BLaER1 (cell line): ENCODE data around the gene REEP1.
"Not testable (repeated sequence)": the region's sequence is repeated elsewhere in the genome, so short reads cannot be mapped to it uniquely, and the experiment has no call there.

Experiments used
- H3K27ac ChIP-seq: shearing (Covaris generic); formaldehyde crosslinking; 2 replicates; pipeline ENCODE4 v1.8.1; 2022
- H3K27me3 ChIP-seq: shearing (Covaris generic); formaldehyde crosslinking; 2 replicates; pipeline ENCODE4 v1.8.1; 2022
- H3K36me3 ChIP-seq: shearing (Covaris generic); formaldehyde crosslinking; 2 replicates; pipeline ENCODE4 v1.8.1; 2022
- H3K4me1 ChIP-seq: shearing (Covaris generic); formaldehyde crosslinking; 2 replicates; pipeline ENCODE4 v1.8.1; 2022
- H3K4me2 ChIP-seq: shearing (Covaris generic); formaldehyde crosslinking; 2 replicates; pipeline ENCODE4 v1.8.1; 2022
- H3K4me3 ChIP-seq: shearing (Covaris generic); formaldehyde crosslinking; 2 replicates; pipeline ENCODE4 v1.8.1; 2022
- H3K9ac ChIP-seq: shearing (Covaris generic); formaldehyde crosslinking; 2 replicates; pipeline ENCODE4 v1.8.1; 2022
- H3K9me3 ChIP-seq: shearing (Covaris generic); formaldehyde crosslinking; 2 replicates; pipeline ENCODE4 v1.8.1; 2022
- H4K20me1 ChIP-seq: shearing (Covaris generic); formaldehyde crosslinking; 2 replicates; pipeline ENCODE4 v1.8.1; 2022
- Cebpa-rat ChIP-seq: shearing (Covaris generic); IDR thresholded peaks from 2 replicates; pipeline ENCODE4 v1.8.1; 2022

REEP1 gene

DNA sequence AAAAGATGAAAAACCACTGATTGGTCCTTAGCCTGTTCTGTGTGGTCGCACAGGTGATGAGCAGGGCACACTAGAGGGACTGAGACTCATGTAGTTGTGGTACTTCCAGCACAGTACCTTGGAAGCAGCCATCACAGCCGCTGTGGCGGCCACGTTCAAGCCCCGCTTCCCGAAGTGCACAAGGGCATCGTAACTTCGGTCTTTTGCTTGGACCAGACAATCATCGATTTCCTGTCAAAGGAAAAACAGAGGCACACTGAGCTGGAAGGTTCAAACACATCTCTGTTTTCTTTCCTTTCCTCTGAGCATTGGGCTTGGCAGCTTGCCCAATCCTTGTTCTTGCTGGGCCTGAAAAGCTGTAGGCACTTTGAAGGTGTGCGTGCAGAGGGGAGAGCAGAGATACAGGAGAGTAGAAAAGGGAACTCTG, 85.6 kb downstream of the REEP1 start:
- Histone ChIP-seq H4K20me1 (no peaks in the 10 kb centered on the region), H3K9me3 (no peaks in the 10 kb centered on the region), H3K9ac (no peak overlapping the region), H3K4me1 (peaks cover 39% of the 10 kb centered on the region), H3K36me3 (no peaks in the 10 kb centered on the region), H3K27ac (no peak overlapping the region), H3K4me2 (peak overlapping the region; percentile 68; the same call in 1 of the 2 replicates), H3K4me3 (no peak overlapping the region), H3K27me3 (no peaks in the 10 kb centered on the region)
- TF ChIP-seq Cebpa-rat, result no peak

DNA sequence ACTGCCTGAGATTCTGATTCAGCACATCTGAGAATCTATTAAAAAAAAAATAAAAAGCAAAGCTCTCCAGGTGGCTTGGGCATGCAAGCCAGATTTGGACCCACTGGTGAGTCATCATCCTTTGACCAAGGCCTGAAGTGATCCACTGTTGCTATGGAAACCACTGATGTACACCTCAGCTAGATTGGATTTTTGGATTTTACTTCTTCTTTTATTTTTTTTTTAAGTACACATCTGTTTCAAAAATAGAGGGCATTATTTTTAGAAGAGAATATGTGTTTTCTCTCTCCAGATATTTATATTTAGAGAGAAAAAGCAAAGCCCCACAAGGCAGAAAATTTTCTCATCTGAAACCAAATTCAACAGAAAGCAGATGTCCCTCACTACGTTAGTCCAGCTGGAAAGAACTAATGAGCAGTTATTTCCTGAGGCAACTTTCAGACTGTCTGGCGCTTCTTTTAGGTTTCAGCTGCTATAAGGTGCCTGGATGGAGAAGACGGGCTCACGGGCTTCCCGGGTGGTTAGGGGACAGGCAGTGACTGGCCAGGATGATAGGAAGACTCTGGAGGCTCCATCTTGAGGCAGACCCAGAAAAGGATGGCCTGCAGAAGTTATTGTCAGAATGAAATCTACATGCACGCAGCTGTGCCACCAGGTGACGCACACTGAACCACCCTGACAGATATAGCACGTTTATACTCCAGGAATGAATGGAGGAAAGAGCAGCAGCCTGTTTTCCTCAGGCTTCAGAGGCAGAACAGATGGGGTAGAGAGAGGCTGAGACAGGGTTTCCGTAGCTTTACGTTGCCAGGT, 87.6 kb downstream of the REEP1 start:
- H3K4me2 ChIP-seq, result peak overlapping the region; percentile 68
- H4K20me1 ChIP-seq, result no peaks in the 10 kb centered on the region
- no peak overlapping the region for H3K27ac ChIP-seq
- H3K4me3 ChIP-seq, result no peak overlapping the region
- no peak for TF ChIP-seq Cebpa-rat
- H3K36me3 ChIP-seq, result no peaks in the 10 kb centered on the region
- 0 out of 2 replicates have a peak, but pooled peaks cover 7% of the 10 kb centered on the region for H3K27me3 ChIP-seq
- no peaks in the 10 kb centered on the region for H3K9me3 ChIP-seq
- peaks cover 39% of the 10 kb centered on the region for H3K4me1 ChIP-seq
- H3K9ac ChIP-seq, result no peak overlapping the region

- Histone ChIP-seq H3K27me3 (peaks cover 7% of the 10 kb centered on the region; the same call in 1 of the 2 replicates), H3K27ac (no peak overlapping the region), H3K4me3 (no peak overlapping the region), H3K36me3 (no peaks in the 10 kb centered on the region), H3K9ac (no peak overlapping the region), H3K4me2 (peak overlapping the region; percentile 68), H4K20me1 (no peaks in the 10 kb centered on the region), H3K4me1 (peaks cover 42% of the 10 kb centered on the region), H3K9me3 (no peaks in the 10 kb centered on the region)
- no peak for TF ChIP-seq Cebpa-rat
Observed at GRCh38 chr2:86249176-86249575, 88.2 kb downstream of the REEP1 start.

DNA sequence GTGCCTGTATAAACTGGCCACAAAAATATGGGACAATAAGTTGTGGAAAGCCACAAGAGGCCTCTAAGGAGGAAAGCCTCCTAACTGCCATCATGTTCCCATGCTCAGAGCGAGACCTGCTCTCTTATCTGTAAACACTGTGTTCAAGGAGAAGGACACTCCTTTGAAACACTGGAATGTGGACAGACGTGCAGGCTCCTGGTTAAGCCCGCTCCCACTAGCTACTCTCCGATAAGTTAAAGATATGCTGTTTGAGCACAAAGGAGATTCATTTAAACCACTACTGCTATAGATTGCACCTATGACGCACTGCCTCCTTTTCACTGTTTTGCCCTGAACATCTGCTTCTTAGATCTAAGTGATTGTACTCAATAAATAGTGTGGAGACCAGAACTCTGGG, 92.2 kb downstream of the REEP1 start:
- H3K27ac ChIP-seq, H3K4me2 ChIP-seq, H3K36me3 ChIP-seq, H3K9me3 ChIP-seq, H3K4me3 ChIP-seq, H3K9ac ChIP-seq: not testable (repeated sequence)
- H4K20me1 ChIP-seq, result peaks cover 35% of the 10 kb centered on the region
- peaks cover 42% of the 10 kb centered on the region for H3K27me3 ChIP-seq
- peaks cover 31% of the 10 kb centered on the region for H3K4me1 ChIP-seq

GRCh38 chr2:86244781-86245180, 92.6 kb downstream of the REEP1 start:
- H3K36me3 ChIP-seq, H3K27ac ChIP-seq, H3K4me3 ChIP-seq, H3K9ac ChIP-seq, H3K4me2 ChIP-seq, H3K9me3 ChIP-seq: not testable (repeated sequence)
- Histone ChIP-seq H4K20me1 (peaks cover 40% of the 10 kb centered on the region), H3K4me1 (peaks cover 31% of the 10 kb centered on the region), H3K27me3 (peaks cover 47% of the 10 kb centered on the region)

GRCh38 chr2:86243950-86244733, 93.3 kb downstream of the REEP1 start:
- Histone ChIP-seq H3K27me3 (peaks cover 52% of the 10 kb centered on the region), H4K20me1 (peaks cover 46% of the 10 kb centered on the region), H3K9ac (no peak overlapping the region), H3K4me1 (peaks cover 31% of the 10 kb centered on the region), H3K27ac (no peak overlapping the region), H3K9me3 (no peaks in the 10 kb centered on the region), H3K36me3 (no peaks in the 10 kb centered on the region), H3K4me3 (no peak overlapping the region), H3K4me2 (peak overlapping the region; percentile 29; the same call in 1 of the 2 replicates)
- TF ChIP-seq Cebpa-rat, result no peak

GRCh38 chr2:86243272-86243671, 94.2 kb downstream of the REEP1 start:
- no peak for TF ChIP-seq Cebpa-rat

DNA sequence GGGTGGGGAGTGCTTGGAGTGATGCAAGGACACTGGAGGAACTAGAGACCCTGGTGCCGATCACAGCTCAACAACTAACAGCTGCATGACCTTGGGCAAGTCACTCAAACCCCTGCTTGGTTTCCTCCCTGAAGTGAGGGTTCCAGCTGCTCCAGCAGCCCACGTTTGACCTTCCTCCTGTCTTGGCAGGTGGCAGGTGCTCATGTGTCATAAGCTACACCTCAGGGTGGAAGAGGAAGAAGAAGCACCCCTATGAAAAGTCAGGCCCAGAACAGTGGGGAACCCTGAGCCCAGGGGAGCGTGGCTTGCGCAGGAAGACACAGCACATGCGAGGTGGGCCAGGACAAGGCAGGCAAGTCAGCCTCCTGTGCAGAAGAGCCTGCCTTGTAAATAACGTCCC, 95.8 kb downstream of the REEP1 start:
- Histone ChIP-seq H3K9me3 (no peaks in the 10 kb centered on the region), H4K20me1 (peaks cover 58% of the 10 kb centered on the region), H3K9ac (no peak overlapping the region), H3K4me3 (no peak overlapping the region), H3K27ac (no peak overlapping the region), H3K36me3 (no peaks in the 10 kb centered on the region), H3K4me1 (peaks cover 39% of the 10 kb centered on the region), H3K27me3 (peaks cover 74% of the 10 kb centered on the region), H3K4me2 (no peak overlapping the region)
- no peak for TF ChIP-seq Cebpa-rat

More at GRCh38 chr2:86243272-86243671, 94.2 kb downstream of the REEP1 start:
- peaks cover 55% of the 10 kb centered on the region for H4K20me1 ChIP-seq
- H3K9ac ChIP-seq, result no peak overlapping the region
- H3K9me3 ChIP-seq, result no peaks in the 10 kb centered on the region
- H3K36me3 ChIP-seq, result no peaks in the 10 kb centered on the region
- peak overlapping the region; percentile 29; the same call in 1 of the 2 replicates for H3K4me2 ChIP-seq
- H3K27ac ChIP-seq, result no peak overlapping the region
- H3K27me3 ChIP-seq, result peaks cover 58% of the 10 kb centered on the region
- no peak overlapping the region for H3K4me3 ChIP-seq
- peaks cover 33% of the 10 kb centered on the region for H3K4me1 ChIP-seq

DNA sequence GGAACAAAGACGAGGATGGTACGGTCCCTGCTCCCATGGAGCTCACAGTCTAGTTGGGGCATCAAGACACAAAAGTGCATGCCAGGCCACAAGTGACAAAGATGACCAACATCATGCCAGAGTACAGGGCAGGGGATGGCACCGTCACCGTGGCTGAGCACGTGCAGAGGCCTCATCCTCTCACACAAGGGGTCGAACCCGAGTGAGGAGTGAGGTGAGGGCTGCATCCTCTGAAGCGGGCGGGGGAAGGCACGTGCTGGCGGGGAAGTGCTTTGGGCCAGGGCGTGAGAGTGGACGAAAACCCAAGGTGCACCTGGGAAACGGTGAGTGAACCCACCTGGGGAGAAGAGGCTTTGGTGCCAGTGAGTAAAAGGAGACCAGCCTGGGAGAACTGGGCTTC, 97.2 kb downstream of the REEP1 start:
- Histone ChIP-seq H3K27ac (no peak overlapping the region), H3K4me2 (no peak overlapping the region), H3K36me3 (no peaks in the 10 kb centered on the region), H3K9ac (no peak overlapping the region), H4K20me1 (peaks cover 58% of the 10 kb centered on the region), H3K9me3 (no peaks in the 10 kb centered on the region), H3K4me3 (no peak overlapping the region), H3K4me1 (peaks cover 39% of the 10 kb centered on the region), H3K27me3 (peaks cover 83% of the 10 kb centered on the region)
- no peak for TF ChIP-seq Cebpa-rat

DNA sequence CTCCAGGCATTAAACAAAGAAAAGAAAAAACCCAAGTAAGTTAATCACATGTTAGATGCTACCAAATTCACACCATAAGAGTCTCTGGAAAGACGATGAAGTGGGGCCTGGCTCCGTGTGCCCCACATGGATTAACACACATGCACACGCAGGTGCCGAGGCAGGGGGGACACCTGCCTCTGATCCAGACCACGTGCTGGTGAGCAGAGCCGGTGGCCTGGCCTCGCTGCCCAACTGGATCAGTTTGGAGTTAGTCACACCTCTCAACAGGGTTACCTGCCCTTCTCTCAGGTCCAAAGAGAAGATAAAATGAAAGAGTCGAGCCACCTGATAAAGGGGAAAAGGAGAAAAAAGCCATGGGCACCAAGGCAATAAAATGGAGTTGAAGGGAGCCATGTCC, 97.7 kb downstream of the REEP1 start:
- Histone ChIP-seq H4K20me1 (peaks cover 58% of the 10 kb centered on the region), H3K9me3 (no peaks in the 10 kb centered on the region), H3K9ac (no peak overlapping the region), H3K4me1 (peaks cover 39% of the 10 kb centered on the region), H3K27ac (no peak overlapping the region), H3K36me3 (no peaks in the 10 kb centered on the region), H3K4me3 (no peak overlapping the region), H3K4me2 (peak overlapping the region; percentile 64), H3K27me3 (peaks cover 84% of the 10 kb centered on the region)
- no peak for TF ChIP-seq Cebpa-rat
